T-helper 2 cell treated with Interferon-gamma antibody and Interleukin-4, amounts not matched to agents 100 ng/mL and 5 ng/mL, for 36 hours (primary cell): ENCODE measurements around the gene INPP5A. TPM values are rescaled to one million over a fixed set of nuclear protein-coding genes. Genes with fewer than 3 reads are reported as not detected.

Experiments used
- intact Hi-C: fragments of 100-400 bp; cut with micrococcal nuclease; formaldehyde crosslinking; loops from one replicate; pipeline ENCODE4 v1.15.1; 2023
- total RNA-seq: library from RNA; stranded (reverse); gene quantifications from 2 replicates; pipeline ENCODE4 v1.2.3, GENCODE V29; 2022

The INPP5A gene
- total RNA-seq, 1 donor from 2014 or later = 11.6 TPM

- intact Hi-C loops = no loop called here
These were observed 147.7 kb downstream of the INPP5A start for GRCh38 chr10:132685101-132685891.

DNA sequence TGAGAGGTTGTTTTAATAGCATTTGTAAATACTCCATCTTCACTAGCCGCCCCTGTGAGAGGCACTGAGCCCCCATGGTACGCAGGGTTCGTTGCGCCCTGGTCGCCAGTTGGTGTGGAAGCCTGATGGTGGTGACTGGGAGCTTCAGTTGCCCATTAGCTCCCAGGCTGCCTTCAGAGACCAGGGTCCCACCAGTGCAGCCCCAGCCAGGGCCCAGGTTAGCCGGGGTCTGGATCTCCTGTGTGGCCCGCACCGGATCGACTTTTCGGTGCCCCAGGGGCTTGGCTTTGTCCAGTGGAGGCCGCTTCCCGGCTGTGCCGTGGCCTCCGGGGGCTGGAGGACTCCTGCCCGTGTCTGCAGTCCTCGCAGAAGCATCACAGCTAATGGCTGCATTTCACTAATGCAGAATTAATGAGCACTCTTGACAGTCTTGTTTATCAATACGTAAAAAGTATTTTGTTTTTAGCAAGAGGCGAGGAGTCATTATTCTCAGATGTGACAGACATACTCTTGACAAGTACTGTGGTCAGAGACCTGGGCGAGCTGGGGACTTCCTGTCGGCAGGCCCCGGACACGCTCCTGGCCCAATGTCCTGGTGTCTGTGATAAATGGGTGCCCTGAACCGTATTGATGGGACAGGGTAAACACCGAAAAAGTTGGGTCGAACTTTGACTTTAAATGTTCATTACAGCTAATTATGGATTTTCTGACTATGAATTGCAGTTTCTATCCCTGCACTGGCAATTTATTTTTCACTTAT, 148.5 kb downstream of the INPP5A start:
- intact Hi-C loops = no loop called here

DNA sequence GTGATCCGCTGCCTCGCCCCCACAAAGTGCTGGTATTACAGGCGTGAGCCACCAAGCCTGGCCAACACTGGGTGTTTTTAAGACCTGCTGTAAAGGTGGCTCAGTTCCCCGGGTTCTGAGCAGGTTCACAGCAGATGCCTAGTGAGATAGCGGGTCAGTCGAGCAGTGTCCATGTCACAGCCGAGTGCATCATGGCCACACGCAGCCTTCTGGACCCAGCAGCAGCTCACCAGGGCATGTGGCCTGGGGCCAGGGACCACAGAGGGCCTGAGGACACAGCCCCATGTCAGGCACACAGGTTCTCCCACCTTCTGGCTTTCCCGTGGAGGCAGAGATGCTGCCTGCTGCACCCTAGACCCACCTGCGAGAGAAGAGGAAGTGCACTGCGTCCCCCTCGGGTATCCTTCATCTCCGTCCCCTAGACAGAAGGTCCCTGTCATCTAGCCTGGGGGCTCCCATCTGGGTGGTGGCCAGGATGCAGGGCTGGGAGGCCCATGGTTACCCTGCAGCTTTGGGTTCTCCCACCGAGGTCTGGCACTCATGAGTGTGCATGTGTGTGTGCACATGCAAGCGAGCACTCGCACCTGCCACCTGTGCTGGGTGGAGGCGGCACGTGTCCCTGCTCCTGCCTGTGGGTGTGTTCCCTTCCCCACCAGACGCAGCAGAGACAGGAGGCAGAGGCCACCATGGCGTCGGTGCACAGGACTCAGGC, 149.8 kb downstream of the INPP5A start:
- intact Hi-C loops = no loop called here

GRCh38 chr10:132687893-132688579, 150.4 kb downstream of the INPP5A start:
- intact Hi-C loops = no loop called here

- intact Hi-C loops = no loop called here
These were observed 151.2 kb downstream of the INPP5A start for GRCh38 chr10:132688580-132689420.

GRCh38 chr10:132689721-132690360, 152.3 kb downstream of the INPP5A start:
- intact Hi-C loops = no loop called here

DNA sequence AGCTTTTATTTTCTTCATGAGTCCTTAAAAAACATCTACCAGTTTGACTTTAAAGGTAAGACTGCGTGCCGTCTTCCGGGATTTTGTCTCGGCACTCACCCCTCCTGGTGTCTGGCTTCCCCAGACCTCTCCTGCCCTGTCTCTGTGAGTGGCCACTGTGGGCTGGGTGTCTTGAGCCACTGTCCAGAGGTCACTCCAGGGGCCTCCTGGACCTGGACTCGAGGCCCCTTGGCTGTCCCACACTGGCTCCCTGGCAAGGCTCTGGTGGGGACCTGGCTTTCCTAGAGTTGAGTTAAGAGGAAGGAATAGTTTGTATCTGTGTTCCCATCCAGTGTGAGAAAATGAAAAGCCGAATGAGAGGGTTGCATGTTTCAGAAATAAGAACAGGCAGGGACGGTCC, 152.8 kb downstream of the INPP5A start:
- intact Hi-C loops = no loop called here

GRCh38 chr10:132690821-132691610, 153.4 kb downstream of the INPP5A start:
- intact Hi-C loops = no loop called here

DNA sequence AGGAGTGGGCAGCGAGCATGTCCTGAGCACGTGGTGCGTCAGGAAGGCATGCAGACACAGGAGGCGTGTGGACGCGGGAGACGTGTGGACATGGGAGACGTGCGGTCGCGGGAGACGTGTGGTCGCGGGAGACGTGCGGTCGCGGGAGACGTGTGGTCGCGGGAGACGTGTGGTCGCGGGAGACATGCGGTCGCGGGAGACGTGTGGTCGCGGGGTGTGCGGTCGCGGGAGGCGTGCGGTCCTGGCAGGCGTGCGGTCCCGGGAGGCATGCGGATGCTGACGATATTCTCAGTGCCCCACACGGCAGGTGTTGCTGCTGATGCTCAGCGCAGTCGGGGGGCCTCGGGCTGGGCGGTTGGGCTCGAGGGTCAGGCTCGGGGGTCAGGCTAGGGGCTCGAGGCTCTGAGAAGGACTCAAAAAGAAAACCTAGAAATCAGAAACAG, 154.1 kb downstream of the INPP5A start:
- intact Hi-C loops = no loop called here

DNA sequence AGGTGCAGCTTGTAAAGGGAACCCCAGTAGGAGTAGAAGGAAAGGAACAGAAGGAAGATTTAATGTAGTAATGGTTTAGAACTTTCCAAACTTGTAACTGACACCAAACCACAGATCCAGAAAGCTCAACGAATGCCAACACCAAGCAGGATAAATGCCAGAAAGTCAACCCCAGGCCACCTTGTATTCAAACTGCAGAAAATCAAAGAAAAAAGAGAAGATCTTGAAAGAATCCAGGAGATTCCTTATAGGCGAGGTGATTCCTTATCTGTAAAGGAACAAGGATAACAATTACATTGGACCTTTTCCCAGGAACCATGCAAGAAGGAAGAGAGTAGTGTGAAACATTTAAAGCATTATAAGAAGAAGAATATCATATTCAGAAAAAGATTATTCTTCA, 154.7 kb downstream of the INPP5A start:
- intact Hi-C loops = no loop called here

- intact Hi-C loops = no loop called here
These were observed 156.1 kb downstream of the INPP5A start for GRCh38 chr10:132693676-132694075.

DNA sequence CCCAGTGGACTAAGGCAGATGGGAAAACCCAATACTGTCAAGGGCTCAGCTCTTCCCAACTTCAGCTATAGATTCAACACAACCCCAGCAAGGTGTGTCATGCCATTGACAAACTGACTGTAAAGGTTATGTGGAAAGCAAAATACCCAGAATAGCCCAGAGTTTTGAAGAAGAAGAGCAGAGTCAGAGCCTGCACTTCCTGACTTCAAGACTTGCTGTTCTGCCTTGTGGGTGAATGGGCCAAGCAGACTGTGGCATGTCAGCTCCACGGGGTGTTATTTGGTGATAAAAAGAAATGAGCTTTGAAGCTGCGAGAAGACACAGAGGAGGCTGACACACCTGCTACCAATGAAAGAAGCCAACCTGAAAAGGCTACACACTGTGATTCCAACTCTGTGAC, 158.6 kb downstream of the INPP5A start:
- intact Hi-C loops = no loop called here

GRCh38 chr10:132696728-132697577, 159.4 kb downstream of the INPP5A start:
- intact Hi-C loops = no loop called here

GRCh38 chr10:132697578-132698200, 160.1 kb downstream of the INPP5A start:
- intact Hi-C loops = no loop called here

- intact Hi-C loops = no loop called here
These were observed 160.7 kb downstream of the INPP5A start for GRCh38 chr10:132698211-132698751.

DNA sequence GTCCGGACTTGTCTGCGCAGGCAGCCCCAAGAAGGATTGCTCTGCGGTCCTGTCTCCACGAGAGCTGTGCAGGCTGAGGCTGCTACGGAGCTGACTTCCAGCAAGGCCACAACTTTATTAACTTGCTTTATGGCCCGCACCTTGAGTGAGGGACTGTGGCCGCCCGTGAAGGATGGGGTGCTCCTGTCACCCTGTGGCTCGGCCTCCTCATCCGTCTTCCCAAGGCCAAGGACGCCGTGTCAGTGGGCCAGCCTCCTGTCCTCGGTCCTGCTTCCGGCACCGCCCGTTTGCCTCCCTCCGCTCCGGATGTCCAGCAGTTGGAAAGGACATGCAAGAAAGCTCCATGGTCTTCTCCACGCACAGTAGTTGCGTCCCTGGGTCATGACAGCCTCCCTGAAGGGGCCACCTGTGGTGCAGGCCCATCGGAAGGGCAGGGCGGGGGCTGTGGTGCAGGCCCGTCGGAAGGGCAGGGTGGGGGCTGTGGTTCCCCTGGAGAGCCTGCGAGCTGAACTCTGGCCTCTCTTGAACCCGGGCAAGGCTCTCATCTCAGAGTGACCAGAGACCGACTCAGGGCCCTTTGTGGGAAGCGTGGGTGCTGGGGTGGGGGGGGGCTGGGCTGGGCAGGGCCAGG, 161.3 kb downstream of the INPP5A start:
- intact Hi-C loops = no loop called here
